WERI-Rb-1 (cell line): ENCODE data around the gene NRG3.

Experiments
- DNase-seq: peaks from one replicate; pipeline ENCODE4 v3.0.0-alpha.2; 2020
- H3K27ac ChIP-seq: fragments of 250-450 bp; sonication (Bioruptor Pico); 2 replicates; pipeline ENCODE4 v1.5.1; 2020; ENCODE audit warnings: mild to moderate bottlenecking, moderate library complexity
- H3K27me3 ChIP-seq: fragments of 250-450 bp; sonication (Bioruptor Pico); 2 replicates; pipeline ENCODE4 v1.5.1; 2021; ENCODE audit warnings: mild to moderate bottlenecking, low read depth, moderate library complexity; ENCODE audit not compliant: insufficient read depth, severe bottlenecking
- H3K36me3 ChIP-seq: fragments of 250-450 bp; sonication (Bioruptor Pico); 2 replicates; pipeline ENCODE4 v1.5.1; 2020; ENCODE audit warnings: mild to moderate bottlenecking, moderate library complexity
- H3K4me3 ChIP-seq: 2 replicates; pipeline ENCODE4 v1.5.1; 2011; ENCODE audit warnings: low read depth, mild to moderate bottlenecking, control low read depth, low read length
- H3K9me3 ChIP-seq: fragments of 250-450 bp; sonication (Bioruptor Pico); 2 replicates; pipeline ENCODE4 v1.5.1; 2021; ENCODE audit warnings: mild to moderate bottlenecking, moderate library complexity; ENCODE audit not compliant: severe bottlenecking
- CTCF ChIP-seq: IDR thresholded peaks from 2 replicates; pipeline ENCODE4 v1.5.1; 2011; ENCODE audit warnings: low read depth, mild to moderate bottlenecking, control low read depth, inconsistent platforms, low read length

The NRG3 gene

GRCh38 chr10:81874875-81875466 is at the start of gene NRG3:
Gene NRG3, plus strand, starts transcription at chr10:81875194.
- Histone ChIP-seq H3K4me3 (peak within 1 kb of the TSS; percentile 46), H3K36me3 (no peaks in the 10 kb centered on the region), H3K9me3 (no peaks in the 10 kb centered on the region), H3K27me3 (peaks cover 29% of the 10 kb centered on the region), H3K27ac (no peak within 1 kb of the TSS)
- peak; percentile 26 for DNase-seq
- no peak for TF ChIP-seq CTCF

DNA sequence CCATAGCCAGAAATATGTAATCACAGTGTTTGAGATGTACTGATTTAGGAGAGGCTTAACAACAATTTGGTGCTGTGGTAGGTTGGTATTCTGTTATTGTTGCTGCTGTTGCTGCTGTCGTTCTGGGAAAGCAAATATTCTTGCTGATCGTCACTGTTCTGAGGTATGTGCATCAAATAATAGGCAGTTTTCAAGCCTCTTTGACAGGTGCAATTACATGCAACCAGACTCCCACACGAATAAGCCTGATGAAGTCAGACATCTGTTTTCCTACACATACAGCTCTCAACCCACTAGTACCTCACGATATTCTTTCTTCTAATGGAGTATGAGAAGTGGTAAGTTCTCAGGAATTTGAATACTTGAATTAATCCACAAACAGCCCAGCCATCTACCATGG is 46.7 kb upstream of the NRG3 start:
- TF ChIP-seq CTCF, result no peak
- peaks cover 2% of the 10 kb centered on the region for H3K9me3 ChIP-seq
- no peaks in the 10 kb centered on the region for H3K36me3 ChIP-seq
- DNase-seq, result no peak
- no peak overlapping the region for H3K4me3 ChIP-seq
- no peak overlapping the region for H3K27ac ChIP-seq
- no peaks in the 10 kb centered on the region for H3K27me3 ChIP-seq

- TF ChIP-seq CTCF, result no peak
- H3K27ac ChIP-seq, result no peak overlapping the region
- H3K36me3 ChIP-seq, result no peaks in the 10 kb centered on the region
- no peak overlapping the region for H3K4me3 ChIP-seq
- H3K27me3 ChIP-seq, result no peaks in the 10 kb centered on the region
- peaks cover 2% of the 10 kb centered on the region for H3K9me3 ChIP-seq
- no peak for DNase-seq
Measured at GRCh38 chr10:81831060-81831459, 43.9 kb upstream of the NRG3 start.

DNA sequence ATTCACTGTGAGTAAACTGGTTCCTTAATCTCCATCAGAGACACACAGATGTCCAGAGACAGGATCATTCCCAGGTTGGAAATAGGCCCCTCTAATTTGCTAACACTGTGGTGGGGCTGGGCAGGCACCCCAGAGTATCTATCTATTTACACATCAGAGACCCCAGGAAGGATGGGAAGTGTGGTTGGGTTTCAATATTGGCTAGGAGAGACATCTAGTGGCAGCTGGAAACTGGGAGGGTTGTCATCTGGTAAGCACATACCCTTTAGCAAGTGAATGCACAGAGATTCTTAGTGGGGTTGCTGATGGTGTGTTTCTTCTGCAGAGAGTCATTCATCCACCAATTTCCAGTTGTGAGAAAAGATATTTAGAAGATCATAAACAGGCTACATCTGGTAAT is 36.0 kb upstream of the NRG3 start:
- peak; percentile 70 for TF ChIP-seq CTCF
- DNase-seq, result peak; percentile 46
- Histone ChIP-seq H3K27ac (no peak overlapping the region), H3K4me3 (no peak overlapping the region), H3K36me3 (no peaks in the 10 kb centered on the region), H3K27me3 (no peaks in the 10 kb centered on the region), H3K9me3 (no peaks in the 10 kb centered on the region)

DNA sequence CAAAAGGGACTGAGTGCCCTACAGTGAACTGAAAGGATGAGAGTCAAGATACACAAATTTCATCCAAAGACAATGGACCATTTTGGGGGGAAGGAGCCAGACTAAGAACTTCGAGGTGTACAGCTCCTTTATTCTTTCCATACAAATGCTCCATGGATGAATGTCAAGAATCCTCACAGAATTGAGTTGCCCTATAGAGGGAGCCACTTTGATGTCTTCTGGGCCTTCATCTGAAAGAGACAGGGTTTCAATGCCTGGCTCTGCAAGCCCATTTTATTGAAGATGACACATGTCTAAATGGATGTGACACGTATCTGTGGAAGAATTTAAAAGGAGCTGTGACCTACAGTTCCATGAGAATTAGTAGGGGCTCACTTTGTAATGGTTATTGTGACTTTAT is 32.0 kb upstream of the NRG3 start:
- no peak for DNase-seq
- peak; percentile 54 for TF ChIP-seq CTCF

DNA sequence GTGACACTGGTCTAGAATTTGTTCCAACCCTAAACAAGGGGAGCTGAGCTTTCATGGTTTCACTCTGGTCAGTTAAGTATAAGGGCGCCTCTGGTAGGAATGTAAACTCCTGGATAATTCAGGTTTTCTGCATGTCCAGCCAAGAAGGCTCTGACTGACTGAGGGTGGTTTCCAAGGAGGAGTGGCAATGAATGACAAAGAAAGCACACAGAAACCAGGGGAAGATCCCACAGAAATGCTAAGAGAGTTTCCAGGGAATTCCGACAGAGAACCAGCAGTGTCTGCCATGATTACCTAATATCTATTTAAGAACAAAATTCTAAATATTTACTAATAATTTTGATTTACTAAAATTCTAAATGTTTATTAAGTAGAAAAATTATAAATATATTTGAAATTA is 27.3 kb upstream of the NRG3 start:
- H3K9me3 ChIP-seq, result no peaks in the 10 kb centered on the region
- TF ChIP-seq CTCF, result no peak
- H3K36me3 ChIP-seq, result no peaks in the 10 kb centered on the region
- no peak overlapping the region for H3K4me3 ChIP-seq
- H3K27ac ChIP-seq, result no peak overlapping the region
- no peaks in the 10 kb centered on the region for H3K27me3 ChIP-seq
- no peak for DNase-seq

More for the DNA sequence above, 32.0 kb upstream of the NRG3 start:
- no peaks in the 10 kb centered on the region for H3K27me3 ChIP-seq
- no peak overlapping the region for H3K4me3 ChIP-seq
- H3K9me3 ChIP-seq, result no peaks in the 10 kb centered on the region
- H3K27ac ChIP-seq, result no peak overlapping the region
- no peaks in the 10 kb centered on the region for H3K36me3 ChIP-seq
